ENCODE data around the gene STYK1.
"Not testable (repeated sequence)": the region's sequence is repeated elsewhere in the genome, so short reads cannot be mapped to it uniquely, and the experiment has no call there.

STYK1 gene

DNA sequence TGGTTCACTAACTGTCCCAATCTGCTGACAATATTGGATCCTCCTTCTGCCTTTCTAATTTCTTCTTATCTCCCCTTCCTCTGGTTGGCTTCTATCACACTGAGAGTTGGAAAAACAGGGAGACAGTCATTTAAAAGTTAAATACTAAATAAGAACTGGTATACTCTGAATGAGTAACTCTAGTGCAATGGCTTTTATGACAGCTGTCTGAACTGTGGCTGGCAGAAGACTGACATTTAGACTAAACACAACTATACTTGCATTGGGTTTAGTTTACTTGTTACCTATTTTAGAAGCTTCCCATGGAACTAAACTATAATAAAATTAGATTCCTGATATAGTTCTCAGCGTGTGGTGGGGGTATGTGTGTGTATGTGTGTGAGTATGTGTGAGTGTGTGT is 52.6 kb downstream of the STYK1 start:
- no peak for DNase-seq (ENCODE audit: low read depth in 2 of 2, low spot score in 1 of 2)

DNA sequence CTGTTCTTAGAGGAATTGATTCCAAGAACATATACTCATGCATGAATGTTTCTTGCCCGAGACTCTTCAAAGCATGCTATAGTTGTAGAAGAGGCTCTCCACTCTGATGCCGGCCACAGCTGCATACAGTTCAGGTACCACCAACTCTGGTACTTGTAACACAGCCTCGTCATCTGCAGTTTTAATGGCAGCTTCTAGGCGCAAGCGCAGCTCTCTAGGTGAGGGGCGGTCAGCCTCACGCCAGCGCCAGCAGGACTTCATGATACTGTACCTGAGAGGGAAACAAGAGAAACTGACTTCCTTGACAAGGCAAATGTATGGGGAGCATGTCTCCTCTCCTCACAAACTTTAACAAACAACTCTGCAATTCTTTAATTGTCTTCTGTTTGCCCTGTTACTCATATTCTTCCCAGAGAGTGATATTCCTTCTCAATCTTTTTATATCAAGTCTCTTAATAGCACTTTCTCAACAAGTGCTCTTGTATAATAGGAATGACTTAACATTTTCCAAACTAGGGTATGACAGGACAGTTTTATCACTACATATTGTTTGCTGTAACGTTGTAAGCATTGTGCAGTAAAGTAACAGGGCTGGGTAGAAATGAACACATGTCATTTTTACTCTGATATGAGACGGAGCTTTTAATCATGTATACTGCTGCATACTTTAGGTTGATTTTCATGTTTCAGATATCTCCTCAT is 53.6 kb downstream of the STYK1 start:
- no peak for DNase-seq (ENCODE audit: low read depth in 2 of 2, low spot score in 1 of 2)

DNA sequence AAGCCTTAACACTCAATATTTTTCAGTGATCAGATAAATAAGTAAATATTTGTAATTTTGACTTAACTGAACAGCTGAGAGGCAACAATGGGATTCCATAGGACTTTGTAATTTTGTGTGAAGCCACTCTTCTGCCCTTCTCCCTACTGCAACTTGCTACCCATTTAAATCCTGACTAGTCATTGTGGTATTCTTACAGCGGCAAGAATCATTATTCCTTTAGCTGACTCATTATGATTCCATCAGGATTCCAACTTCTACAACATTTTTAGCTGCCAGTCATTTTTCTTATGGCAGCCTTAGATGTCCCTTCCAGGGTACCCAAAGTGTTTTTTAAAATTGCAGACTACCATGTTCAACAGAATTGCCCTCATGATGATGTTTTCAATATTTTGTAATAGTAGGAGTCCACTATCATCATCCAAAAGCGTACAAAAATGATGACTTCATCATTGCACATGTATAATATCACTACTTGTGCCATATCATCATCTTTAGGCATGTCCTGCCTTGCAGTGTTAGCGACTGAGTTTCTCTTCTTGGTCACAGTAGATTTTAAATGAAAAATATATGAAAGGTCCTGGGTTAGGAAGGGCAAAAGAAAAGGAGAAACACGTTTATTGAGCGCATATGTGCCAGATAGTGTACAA is 55.4 kb downstream of the STYK1 start:
- no peak for DNase-seq (ENCODE audit: low read depth in 2 of 2, low spot score in 1 of 2)

DNA sequence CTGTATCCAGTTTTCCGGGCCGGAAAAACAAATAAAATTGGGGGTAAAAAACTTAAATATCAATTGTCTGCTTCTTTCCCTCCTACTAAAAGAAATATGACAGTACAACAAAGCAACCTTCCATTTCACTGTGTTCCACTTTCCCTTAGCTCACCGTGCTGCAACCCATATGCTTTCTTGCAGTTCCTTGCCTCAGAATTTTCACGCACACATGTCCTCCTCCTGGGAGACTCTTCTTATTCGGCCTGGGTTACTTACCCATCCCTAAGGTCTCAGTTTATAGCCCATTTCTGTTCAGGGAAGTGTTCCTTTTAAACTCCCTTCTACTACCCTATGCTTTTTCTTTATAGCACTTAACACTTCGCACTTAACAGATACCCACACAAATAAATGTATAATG is 56.0 kb downstream of the STYK1 start:
- DNase-seq (ENCODE audit: low read depth in 2 of 2, low spot score in 1 of 2) = no peak

DNA sequence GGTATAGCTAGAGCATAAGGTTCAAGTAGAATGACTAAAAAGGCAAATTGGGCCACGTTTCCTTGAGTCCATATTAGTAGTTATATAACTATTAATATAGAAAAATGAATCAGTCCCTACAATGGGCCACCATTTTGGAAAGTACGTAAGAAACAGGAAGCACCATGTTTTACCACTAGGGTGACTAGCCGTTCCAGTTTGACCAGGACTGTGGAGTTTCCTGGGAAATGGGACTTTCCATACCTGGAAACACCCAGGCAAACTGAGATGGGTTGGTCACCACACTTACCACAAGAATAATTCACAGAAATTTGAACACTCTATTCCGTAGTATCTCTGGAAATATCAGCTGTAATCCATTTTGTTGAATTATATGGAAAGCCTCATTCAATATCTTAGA is 58.3 kb downstream of the STYK1 start:
- no peak for DNase-seq (ENCODE audit: low read depth in 2 of 2, low spot score in 1 of 2)

DNA sequence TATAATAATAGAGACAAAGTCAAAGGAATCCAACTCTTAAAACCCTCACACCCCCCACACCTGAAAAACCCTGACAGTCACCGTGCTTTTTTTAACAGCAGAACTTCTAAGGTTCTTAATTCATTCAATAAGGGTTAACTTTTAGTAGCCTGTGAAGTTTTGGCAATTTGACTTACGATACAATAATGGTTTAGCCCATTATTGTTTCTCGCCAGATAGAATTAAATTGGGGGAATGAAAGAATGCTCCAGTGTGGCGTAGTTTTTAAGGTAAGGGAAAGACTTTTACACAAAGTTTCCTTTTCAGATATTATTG is 59.8 kb downstream of the STYK1 start:
- DNase-seq (ENCODE audit: low read depth in 2 of 2, low spot score in 1 of 2) = no peak

DNA sequence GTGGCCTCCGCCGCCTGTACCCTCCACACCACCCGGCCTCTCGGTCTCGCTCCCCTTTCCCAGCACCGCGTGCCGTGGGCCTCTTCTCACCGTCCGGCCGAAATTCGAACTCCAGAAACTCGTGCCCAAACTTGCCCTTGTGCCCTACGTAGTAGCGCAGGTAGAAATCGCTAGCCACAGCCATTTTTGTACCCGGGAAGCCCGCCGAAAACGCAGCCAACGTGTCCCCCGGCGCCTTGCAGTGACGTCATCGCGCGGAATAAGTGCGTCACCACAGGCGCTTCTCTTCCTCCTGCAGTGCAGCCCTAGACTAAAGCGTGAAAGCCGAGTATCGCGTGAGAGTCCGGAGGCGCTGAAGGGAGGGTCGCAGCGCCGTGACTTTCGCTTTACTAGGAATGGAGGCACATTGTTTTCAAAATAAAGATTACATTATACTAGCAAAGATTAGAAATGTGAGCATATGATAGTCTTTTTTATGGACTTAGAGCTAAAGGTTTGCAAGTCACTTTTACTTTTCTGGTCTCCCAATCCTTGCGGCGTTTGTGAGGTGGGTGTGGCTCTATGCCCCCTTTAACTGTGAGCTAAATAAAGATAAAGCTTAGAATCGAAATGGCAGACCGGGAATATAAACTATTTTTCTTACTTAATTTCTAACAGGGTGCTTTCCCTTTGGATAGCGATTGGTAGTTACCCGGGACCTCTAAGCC is 60.4 kb downstream of the STYK1 start, which contains the start of gene MAGOHB:
Gene MAGOHB, minus strand, starts transcription at position 261 of the 707 bp plus-strand sequence. Its CDS starts 77 bp downstream, at position 184.
- peak; percentile 99 for DNase-seq (ENCODE audit: low read depth in 2 of 2, low spot score in 1 of 2)

DNA sequence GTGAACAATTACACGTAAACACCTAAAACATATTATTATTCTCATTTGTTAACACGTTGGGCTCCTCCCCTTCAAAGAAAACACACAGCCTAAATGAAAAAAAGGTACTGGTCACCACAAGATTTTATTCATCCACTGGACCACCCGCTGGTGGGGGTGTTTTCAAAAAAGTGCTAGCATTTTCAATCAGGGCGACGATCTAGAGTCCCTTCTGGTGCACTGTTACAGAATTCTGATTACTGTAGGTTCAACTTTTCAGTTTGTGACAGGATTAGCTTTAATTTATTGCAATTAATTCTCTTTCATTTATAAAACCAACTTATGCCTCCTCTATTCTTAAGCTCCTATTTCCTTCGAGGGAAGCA is 60.9 kb downstream of the STYK1 start:
- no peak for DNase-seq (ENCODE audit: low read depth in 2 of 2, low spot score in 1 of 2)

DNA sequence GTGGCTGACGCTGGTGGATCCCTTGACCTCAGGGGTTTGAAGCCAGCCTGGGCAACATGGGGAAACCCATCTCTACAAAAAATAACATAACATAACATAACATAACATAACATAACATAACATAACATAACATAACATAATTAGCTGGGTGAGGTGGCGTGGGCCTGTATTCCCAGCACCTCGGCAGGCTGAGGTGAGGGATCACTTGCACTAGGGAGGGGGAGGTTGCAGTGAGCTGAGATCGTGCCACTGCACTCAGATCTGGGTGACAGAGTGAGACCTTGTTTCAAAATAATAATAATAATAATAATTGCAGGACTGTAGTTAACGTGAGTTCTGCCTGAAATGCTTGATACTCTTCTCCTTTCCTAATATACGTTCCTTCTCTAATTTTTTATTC is 61.7 kb downstream of the STYK1 start:
- no peak for DNase-seq (ENCODE audit: low read depth in 2 of 2, low spot score in 1 of 2)

DNA sequence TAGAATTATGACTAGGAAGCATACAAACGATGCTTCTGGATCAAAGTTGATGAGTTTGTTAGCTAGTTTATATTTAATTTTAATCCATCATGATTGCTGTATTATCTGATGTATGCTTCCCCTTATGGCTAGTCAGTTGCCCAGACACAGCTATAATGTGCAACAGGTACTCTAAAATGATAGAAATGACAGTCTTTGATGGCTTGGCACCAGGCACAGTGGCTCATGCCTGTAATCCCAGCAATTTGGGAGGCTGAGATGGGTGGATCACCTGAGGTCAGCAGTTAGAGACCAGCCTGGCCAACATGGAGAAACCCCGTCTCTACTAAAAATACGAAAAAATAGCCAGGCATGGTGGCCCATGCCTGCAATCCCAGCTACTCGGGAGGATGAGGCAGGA is 62.6 kb downstream of the STYK1 start:
- DNase-seq (ENCODE audit: low read depth in 2 of 2, low spot score in 1 of 2) = not testable (repeated sequence)

DNA sequence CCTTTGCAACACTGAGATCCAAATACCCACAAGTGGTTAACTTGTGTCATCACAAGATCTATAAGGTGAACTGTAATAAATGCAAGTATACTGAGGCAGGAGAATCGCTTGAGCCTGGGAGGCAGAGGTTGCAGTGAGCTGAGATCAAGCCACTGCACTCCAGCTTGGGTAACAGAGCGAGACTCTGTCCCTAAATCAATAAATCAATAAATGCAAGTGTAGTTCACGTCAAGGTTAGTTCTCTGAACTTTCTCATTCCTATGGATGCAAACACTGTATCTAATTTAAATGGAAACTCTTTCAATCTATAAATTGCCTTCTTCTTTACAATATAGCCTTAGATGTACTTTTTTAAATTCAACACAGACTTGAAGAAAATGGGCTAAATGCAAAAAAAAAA is 63.7 kb downstream of the STYK1 start:
- DNase-seq (ENCODE audit: low read depth in 2 of 2, low spot score in 1 of 2) = no peak

DNA sequence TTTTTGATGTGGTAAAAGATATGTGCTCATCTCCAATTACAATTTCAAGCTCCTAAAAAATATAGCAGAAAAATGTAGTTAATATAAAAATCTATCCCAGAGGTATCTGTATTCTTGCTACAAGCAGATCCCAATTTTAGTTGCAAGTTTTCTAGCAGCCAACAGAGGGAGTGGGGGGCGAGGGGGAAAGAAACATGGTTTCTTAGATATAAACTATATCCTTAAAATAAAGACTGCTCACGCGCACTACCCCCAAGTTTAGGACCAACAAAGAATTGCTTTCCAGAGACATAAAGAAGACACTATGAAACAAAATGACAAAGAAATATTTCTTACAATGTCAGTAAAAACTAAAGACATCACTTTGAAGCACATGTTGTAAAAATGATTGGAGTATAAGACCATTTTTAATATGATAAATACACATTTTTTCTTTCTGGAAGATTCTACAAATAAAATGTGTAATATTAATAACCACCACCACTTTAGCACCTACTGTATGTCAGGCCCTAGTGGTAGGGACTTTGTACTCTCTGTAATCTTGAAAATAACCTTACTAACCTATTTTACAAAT is 65.9 kb downstream of the STYK1 start:
- DNase-seq (ENCODE audit: low read depth in 2 of 2, low spot score in 1 of 2) = no peak

DNA sequence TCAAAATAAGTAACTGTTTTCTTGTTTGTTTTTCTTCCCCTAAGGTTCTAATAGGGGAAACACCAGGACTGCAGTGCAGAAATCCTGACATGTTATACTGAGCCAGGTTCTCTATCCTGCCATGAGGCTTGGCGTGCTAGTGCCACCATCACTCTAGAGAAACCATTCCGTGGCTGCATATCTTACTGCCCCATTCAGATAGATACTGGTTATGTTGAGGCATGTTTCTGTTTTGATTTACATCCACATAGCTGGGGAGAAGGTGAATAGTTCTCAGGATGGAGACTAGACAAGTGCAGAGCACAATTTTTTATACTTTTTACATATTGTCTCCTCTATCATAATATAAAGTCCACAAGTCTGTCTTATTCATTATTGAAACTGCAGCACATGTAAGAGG is 72.0 kb downstream of the STYK1 start:
- DNase-seq (ENCODE audit: low read depth in 2 of 2, low spot score in 1 of 2) = no peak

DNA sequence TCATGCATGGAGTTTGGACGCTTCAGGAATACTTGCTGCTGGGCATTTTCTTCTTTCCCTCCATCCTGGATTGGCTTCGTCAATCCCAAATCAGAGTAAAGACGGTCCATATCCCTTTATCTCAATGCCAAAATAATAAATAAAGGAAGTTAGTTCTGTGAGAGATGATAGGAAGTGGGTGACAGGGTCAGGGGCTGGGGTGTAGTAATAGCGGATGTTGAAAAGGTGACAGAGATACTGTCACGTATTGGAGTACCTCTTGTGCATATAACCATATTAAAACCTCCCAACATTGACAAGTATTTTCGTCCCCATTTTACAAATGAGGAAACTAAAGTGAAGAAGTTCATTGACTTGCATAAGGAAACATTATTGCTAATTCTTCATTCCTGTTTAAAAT is 72.9 kb downstream of the STYK1 start:
- no peak for DNase-seq (ENCODE audit: low read depth in 2 of 2, low spot score in 1 of 2)

DNA sequence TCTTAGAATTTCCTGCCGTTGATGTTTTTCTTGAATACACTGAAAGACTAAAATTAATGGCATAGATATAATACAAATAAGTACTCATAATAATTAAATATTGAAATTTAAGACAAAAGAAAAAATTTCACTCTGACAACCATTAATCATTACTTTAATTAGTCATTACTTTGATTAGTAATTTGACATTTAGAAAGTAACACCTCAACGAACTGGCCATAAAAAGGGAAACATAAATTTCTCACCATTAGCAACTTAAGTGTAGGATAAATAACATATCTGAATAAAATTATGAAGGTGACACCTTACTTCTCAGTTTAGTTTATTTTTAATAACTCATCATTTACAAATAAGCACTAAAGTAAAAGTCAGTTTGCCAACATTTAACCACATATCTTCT is 78.0 kb downstream of the STYK1 start:
- DNase-seq (ENCODE audit: low read depth in 2 of 2, low spot score in 1 of 2) = no peak

DNA sequence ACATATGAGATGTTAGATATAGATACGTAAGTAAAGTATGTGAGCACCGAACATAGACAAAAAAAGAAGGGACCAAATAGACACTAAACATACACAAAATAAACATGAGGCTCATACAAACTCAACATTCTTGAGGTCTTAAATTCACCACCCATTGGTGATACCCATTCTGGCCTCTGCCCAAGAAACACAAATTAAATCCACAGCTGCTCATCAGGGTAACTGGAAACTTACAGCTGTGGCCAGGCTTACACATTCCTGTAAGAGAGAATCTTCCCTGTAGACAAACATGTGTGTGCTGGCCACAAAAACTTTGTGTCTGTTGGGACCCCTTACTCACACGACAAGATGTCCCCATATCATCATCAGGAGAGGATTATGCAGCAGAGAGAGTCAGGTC is 82.9 kb downstream of the STYK1 start:
- DNase-seq (ENCODE audit: low read depth in 2 of 2, low spot score in 1 of 2) = no peak

DNA sequence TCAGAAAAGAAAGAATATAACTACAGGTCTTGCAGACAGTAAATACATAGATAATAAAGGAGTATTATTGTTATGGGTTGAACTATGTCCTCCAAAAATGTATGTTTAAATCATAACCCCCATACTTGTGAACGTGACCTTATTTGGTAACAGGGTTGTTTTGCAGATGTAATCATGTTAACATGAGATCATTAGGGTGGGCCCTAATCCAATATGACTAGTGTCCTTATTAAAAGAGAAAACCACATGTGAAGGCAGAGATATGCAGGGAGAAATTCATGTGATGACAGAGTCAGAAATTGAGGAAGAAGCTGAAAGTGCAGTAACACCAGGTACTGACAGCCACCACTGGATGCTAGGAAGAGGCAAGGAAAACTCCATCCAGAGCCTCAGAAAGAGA is 89.4 kb downstream of the STYK1 start:
- no peak for DNase-seq (ENCODE audit: low read depth in 2 of 2, low spot score in 1 of 2)

DNA sequence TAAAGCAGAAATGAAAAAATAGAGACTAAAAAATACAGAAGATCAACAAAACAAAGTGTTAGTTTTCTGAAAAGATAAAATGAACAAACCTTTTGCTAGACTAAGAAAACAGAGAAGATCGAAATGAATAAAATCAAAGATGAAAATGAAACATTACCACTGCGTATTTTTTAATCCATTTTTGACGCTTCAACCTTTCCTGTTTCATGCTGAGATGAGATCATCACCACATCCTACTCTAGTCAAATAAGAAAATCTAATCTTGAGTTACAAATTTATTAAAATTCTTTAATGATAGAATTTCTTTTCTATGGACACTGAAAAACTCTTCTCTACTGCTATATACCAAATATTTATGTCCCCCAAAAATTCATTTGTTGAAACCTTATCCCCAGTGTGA is 91.1 kb downstream of the STYK1 start:
- no peak for DNase-seq (ENCODE audit: low read depth in 2 of 2, low spot score in 1 of 2)

DNA sequence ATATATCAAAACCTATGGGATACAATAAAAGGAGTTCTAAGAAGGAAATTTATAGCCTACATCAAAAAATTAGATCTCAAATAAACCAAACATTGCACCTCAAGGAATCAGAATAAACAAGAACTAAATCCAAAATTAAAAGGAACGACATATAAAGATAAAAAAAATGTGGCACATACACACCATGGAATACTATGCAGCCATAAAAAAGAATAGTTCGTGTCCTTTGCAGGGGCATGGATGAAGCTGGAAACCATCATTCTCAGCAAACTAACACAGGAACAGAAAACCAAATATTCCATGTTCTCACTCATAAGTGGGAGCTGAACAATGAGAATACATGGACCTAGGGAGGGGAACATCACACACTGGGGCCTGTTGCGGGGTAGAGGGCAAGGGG is 91.7 kb downstream of the STYK1 start:
- DNase-seq (ENCODE audit: low read depth in 2 of 2, low spot score in 1 of 2) = not testable (repeated sequence)

DNA sequence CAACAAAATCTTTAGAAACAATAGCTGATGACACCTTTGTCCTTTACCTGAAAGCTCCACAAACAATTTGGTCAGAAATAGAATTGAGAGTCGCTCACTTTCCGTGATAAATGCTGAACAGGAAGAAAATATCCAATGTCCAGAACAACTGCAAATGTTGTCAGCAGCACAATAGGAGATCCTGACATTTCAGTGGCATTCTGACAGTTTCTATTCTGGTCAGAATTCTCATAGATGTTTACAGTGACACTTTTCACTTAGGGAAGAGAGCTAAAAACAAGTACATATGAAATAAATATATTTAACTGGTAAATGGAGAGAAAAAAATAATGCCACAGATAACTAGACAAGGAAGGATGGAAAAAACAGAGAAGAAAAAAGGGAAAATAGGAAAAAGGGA is 99.5 kb downstream of the STYK1 start:
- DNase-seq (ENCODE audit: low read depth in 2 of 2, low spot score in 1 of 2) = no peak

DNA sequence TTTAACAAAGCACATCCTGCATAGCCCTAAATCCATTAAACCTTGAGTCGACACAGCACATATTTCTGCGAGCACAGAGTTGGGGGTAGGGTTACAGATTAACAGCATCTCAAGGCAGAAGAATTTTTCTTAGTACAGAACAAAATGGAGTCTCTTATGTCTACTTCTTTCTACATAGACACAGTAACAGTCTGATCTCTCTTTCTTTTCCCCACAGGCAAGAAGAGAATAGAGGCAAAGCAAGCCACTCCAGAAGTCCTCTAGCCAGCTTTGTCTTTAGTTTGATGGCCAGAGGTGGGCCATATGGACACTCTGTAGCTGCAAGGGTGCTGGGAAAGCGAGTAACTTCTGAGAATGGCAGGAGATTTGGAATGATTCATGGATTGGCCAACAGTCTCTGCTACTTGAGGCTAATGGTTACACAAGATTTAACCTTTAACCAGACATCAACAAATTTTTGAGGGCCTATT is 101.8 kb downstream of the STYK1 start:
- DNase-seq (ENCODE audit: low read depth in 2 of 2, low spot score in 1 of 2) = not testable (repeated sequence)

DNA sequence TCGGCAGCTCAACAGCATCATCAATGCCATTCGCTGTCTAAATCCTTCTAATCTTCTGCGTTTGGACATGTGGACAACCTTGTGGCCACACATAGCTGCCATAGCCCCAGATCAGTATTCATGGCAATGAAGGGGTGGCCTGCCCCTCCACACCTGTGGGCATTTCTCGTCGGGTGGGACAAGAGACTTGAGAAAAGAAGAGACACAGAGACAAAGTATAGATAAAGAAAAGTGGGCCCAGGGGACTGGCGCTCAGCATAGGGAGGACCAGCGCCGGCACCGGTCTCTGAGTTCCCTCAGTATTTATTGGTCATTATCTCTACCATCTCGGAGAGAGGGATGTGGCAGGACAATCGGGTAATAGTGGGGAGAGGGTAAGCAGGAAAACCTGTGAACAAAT is 102.7 kb downstream of the STYK1 start:
- DNase-seq (ENCODE audit: low read depth in 2 of 2, low spot score in 1 of 2) = no peak

All from stimulated activated CD8-positive, alpha-beta memory T cell treated with anti-CD3 and anti-CD28 coated beads, Interleukin-4, amount 100 ng/mL, for 1 hour (primary cell).